Measurements from ENCODE around the gene HTT. TPM values are rescaled to one million over a fixed set of nuclear protein-coding genes. Genes with fewer than 3 reads are reported as not detected.

The HTT gene
- total RNA-seq, 1 experiment from 2014 or later, result 19.6 TPM

DNA sequence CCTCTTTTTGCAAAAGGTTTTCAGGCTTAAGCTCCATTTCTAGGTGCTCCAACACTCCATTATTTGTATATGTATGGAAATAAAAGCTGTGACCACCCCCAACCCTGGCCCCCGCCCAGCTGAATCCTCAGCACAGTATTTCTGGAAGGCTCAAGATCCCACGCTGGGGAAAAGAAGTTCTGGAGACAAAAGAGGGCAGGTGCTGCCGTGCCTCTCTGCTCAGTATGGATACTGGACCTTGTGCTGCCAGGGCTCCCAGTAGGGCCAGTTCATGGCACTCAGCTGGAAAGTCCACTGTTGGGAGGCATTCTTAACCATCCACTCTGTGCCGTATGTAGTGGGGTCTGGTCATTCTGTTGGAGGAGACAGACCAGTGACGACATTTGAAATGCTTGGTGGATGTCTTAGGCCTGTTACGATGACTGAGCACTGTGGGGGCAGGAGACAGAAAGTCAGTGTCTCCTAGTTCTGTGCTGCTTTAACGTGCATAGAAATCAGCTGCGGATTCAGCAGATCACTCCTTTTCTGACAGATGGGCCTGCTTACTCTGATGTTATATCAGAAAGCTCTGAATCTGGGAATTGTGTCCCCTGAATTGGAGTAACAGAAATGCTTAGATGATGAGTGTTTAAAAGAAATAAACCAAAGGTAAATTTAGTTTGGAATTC is 126.1 kb downstream of the HTT start:
- no peak for DNase-seq (ENCODE audit: low read depth)

DNA sequence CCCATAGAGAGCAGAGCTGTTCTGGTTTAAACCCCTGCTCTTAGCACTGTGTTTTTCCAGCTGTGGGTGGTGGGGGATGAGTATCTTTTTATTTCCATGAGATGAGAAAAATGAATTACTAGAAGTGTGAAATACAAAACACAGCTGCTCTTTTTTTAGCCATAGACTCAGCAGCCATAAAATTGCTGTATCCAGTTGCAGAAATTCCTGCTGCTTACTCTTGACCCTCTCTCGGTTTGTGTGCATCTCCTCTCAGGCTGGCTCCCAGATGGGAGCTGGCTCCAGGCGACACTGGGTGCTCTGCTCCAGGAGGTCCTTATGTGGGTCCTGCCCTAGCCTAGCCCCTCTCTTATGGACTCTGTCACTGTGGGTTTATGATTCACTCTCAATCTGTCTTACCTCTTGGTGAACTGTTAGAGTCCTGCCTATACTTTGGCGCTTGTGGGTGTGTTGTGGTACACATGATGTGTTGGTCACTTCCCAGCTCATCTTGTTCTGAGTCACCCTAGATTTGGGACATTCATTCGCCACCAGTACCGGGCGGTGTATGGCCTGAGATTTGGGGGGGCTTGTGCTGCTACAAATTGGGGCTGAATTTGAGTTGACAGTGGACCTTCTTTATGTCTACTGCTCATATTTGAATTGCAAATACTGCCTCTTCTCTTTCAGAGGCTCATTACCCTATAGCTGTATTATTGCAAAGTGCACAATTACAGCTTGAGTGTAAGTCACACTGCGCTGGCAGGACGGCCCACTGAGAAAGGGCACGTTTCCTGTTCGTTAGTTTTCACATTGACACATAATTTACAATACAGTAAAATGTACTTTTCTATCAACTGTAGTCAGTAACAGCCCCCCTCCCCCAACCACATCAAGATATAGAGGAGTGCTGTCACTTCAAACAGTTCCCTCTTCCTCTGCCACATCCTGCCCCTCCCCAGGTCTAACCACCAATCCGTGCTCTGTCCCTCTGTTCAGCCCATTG is 127.5 kb downstream of the HTT start:
- peak; percentile 4 for DNase-seq (ENCODE audit: low read depth)

DNA sequence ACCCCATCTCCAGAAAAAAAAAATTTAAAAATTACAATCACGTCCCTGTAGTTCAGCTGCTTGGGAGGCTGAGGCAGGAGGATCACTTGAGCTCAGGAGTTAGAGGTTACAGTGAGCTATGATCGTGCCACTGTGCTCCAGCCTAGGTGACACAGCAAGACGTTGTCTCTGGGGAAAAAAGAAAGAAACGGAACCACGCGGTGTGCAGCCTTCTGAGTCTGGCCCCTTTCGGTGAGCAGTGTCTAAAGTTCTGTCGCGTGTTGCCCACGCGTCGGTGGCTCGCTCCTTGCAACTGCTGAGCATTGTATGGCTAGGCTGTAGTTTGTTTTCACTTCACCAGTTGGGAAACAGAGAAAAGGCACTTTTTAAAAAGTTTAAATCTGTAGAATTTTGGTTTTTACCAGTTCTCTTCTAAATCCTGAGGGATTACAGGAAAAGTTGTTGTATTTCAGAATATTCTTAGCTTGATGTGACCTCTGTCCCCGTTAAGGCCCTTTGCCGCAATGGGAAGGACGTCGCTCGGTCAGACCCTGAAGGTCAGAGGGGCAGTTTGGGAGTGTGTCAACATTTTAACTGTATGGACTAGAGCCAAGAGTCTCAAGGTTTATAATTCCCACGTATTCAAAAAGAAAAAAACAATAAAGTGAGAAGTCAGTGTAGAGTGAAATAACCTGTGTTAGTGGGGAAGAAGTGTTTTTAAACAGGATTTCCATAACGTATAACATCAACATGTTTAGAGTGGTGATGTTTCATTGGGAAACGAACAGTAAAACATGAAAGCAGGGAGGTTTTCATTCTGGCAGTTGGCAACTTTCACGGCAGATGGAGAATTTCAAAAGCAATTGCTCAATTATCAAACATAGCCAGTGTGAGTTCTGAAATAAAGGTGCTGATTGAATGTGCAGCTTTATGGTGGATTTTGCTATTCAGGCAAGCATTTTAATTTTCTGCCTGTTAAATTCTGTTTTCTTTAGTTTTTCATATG is 128.6 kb downstream of the HTT start:
- DNase-seq (ENCODE audit: low read depth), result no peak

DNA sequence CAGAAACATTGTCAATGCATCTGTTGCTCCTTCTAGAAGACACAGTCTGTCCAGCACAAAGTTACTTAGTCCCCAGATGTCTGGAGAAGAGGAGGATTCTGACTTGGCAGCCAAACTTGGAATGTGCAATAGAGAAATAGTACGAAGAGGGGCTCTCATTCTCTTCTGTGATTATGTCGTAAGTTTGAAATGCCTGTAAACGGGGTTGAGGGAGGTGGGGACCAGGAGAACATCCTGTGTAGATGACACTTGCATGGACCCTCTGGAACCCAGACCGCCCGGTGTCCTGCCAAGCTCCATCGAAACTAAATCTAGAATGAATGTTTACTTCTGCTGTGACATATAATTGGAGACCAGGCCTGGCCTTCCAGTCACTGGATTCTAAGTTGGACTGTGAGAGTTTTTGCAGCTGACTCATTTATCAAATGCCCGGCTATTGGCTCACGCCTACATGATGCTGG is 129.5 kb downstream of the HTT start:
- no peak for DNase-seq (ENCODE audit: low read depth)

DNA sequence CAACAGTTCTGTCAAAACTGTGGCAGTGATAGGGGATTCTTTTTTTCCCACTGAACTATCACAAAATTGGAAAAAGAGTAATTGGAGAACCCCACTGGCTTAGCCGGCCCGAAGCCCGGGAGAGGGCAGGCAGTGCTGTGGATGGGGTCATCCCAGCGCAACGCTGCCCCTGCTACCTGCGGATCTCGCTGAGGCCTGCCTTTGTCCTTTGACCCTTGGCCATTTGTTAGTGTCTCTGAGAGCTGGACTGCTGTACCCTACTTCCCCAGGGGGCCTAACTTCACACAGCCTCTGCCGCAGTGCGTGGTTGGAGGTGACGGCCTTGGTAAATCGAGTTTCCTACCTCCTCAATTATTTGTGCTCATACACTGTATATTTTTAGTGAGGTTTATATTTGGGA is 131.5 kb downstream of the HTT start:
- DNase-seq (ENCODE audit: low read depth), result no peak

DNA sequence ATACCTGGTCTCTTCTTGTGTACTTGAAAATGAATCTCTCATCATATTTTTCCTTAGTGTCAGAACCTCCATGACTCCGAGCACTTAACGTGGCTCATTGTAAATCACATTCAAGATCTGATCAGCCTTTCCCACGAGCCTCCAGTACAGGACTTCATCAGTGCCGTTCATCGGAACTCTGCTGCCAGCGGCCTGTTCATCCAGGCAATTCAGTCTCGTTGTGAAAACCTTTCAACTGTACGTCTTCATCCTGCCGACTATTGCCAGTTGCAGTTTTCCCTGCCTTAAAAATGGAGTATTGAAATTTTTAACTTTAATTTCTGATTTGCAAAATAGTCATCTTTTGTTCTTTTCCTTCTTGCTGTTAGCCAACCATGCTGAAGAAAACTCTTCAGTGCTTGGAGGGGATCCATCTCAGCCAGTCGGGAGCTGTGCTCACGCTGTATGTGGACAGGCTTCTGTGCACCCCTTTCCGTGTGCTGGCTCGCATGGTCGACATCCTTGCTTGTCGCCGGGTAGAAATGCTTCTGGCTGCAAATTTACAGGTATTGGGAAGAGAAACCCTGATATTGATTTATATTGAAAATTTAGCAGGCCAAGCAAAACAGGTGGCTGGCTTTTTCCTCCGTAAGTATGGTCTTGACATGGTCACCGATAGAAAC is 132.1 kb downstream of the HTT start:
- DNase-seq (ENCODE audit: low read depth), result no peak

DNA sequence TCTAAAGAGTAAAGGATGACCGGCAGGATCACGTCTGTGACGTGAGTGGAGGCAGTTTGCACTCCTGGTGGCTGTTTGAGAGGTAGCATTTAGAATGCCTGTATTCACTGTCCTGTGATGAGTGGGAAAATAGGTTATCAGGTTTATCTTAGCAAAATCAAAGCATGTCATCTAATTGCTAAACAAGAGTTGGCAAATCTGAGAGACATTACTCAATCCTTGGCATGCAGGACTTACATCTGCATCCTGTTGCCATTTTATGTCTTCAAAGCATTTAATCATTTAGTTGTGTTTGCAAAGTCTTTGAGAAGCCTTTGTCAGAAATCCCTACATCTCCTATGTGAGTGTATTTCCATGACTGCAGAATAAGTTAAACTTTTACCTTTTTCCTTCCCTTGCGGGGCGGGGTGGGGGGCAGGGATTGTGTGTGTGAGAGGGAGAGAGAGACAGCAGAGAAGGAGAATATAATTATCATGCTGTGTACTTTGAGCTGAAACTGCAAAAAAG is 133.1 kb downstream of the HTT start:
- DNase-seq (ENCODE audit: low read depth), result no peak

DNA sequence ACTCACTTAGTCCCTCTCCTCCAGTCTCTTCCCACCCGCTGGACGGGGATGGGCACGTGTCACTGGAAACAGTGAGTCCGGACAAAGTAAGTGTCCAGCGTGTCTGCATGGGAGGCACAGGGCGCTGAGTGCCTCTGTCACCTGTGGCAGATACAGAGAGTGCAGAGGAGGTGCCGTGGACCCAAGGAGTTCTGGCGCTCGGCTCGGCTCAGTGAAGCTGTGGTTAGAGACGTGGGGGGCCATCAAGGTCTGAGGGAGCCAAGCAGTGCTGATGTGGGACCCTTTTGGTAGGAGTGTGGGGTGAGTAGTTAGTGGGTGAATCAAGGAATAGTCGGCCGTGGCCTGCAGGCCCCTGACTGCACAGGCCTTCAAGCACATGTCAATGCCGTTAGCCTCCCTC is 134.3 kb downstream of the HTT start:
- DNase-seq (ENCODE audit: low read depth), result no peak

DNA sequence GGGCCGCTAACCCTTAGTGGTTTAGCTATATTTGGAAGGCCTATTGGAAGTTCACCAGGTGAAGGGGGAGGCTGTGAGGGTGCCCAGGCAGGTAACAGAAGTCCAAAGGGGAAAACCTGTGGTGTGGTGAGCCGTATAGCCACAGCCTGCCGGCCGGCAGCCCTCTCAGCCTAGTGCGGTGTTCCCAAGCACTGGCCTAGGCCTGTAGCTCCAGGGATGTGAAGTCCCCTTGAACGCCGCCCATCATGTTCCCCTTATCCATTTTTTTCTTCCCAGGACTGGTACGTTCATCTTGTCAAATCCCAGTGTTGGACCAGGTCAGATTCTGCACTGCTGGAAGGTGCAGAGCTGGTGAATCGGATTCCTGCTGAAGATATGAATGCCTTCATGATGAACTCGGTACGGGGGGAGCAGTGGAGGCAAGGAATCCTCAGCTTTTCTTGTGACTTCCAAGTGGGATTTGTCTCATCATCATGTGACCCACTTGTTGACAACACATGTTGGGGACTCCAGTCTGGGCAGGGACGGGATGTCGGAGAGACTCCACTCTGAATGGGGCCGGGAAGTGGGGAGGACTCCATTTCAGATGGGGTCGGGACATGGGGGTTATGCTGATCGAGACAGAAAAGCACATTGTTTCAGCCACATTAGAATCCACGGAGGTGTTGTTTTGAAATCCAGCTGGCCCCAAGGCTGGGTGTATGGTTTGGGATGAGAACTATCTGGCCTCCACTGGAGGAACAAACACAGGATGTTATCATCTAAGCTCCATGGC is 135.3 kb downstream of the HTT start:
- no peak for DNase-seq (ENCODE audit: low read depth)

DNA sequence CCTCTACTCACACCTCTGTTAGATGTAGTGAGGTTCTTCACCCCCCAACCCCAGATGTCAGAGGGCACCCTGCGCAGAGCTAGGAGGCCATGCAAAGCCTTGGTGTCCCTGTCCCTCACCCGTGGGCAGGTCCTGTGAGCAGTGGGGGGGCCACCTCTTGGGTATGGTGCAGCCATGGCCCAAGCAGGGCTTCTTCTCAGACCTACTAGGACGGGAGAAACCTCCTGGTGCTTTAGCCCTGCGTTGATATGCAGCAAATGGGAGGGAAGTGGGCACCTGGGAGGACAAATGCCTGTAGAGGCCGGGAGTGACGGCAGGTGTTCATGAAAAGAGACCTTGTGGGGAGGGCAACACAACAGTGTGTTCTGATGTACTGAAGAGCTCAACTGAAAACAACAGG is 136.0 kb downstream of the HTT start:
- no peak for DNase-seq (ENCODE audit: low read depth)

DNA sequence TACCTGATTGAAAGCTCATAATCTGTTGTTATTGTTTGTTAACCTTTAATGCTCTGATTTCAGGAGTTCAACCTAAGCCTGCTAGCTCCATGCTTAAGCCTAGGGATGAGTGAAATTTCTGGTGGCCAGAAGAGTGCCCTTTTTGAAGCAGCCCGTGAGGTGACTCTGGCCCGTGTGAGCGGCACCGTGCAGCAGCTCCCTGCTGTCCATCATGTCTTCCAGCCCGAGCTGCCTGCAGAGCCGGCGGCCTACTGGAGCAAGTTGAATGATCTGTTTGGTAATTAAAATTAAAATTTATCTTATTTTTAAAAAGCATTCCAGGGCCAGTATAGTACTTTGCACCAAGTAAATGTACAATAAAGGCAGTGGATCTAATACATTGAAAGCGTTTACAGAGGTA is 137.4 kb downstream of the HTT start:
- DNase-seq (ENCODE audit: low read depth), result no peak

DNA sequence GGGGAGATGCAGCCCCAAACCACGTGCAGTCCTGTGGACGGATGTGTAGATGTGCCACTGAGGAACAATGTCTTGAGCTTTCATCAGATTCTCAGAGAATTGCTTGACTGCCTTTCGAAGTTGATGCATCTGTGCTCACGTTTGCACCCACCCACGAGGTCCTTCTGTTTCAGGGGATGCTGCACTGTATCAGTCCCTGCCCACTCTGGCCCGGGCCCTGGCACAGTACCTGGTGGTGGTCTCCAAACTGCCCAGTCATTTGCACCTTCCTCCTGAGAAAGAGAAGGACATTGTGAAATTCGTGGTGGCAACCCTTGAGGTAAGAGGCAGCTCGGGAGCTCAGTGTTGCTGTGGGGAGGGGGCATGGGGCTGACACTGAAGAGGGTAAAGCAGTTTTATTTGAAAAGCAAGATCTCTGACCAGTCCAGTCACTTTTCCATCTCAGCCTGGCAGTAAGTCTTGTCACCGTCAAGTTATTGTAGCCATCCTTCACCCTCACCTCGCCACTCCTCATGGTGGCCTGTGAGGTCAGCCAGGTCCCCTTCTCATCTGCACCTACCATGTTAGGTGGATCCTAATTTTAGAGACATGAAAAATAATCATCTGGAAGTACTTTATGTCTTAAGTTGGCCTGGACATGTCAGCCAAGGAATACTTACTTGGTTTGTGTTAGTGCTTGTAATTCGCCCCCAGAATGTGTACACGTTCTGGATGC is 138.1 kb downstream of the HTT start:
- DNase-seq (ENCODE audit: low read depth), result no peak

DNA sequence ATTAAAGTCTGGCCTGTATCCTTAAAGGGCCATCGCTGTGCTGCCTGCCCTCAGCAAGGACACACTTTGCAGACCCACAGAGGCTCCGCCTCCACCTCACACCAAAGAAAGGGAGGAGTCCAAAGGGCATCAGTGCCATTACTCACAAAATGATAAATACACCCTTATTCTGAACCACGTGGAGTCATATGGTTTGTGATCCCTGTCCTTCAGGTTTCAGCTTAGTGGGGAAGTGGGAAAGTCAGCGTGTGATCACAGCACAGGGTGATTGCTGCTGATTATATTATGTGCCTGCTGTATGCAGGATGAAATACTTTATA is 138.6 kb downstream of the HTT start:
- no peak for DNase-seq (ENCODE audit: low read depth)

DNA sequence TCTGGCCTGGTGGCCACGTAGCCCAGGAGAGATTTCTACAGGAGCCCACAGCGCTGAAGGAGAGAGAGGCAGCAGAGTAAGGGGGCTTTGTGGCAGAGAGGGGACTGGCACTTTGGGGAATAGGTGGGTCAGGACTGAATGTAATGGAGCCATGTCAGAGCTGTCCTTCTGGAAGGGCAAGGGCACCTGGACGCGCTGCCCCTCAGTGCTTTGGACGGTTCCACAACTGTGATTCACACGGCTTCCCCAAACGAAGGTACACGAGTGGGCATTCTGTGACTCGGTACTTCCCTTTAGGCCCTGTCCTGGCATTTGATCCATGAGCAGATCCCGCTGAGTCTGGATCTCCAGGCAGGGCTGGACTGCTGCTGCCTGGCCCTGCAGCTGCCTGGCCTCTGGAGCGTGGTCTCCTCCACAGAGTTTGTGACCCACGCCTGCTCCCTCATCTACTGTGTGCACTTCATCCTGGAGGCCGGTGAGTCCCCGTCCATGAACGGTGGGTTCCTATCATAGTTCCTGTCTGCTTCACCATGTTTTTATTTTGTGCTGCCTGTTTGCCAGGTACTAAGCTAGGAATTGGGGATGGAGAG is 139.3 kb downstream of the HTT start:
- no peak for DNase-seq (ENCODE audit: low read depth)

DNA sequence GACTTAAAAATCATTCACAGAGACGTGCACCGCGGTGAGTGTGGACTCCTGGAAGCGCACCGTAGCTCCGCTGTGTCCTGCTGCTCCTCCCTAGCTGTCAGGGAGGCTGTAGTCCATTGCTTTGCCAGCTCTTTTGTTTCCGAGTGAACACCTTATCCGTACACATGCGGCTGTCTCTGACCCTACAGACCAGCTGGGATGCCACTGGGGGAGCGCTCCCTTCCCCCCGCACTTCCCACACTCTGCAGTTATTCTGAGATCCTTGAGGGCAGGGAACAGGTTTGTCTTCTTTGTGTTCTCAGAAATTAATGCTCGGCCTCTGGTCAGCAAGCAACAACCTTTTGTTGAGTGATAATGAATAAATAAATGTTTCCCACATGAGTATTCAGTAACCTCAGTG is 140.8 kb downstream of the HTT start:
- DNase-seq (ENCODE audit: low read depth), result no peak

DNA sequence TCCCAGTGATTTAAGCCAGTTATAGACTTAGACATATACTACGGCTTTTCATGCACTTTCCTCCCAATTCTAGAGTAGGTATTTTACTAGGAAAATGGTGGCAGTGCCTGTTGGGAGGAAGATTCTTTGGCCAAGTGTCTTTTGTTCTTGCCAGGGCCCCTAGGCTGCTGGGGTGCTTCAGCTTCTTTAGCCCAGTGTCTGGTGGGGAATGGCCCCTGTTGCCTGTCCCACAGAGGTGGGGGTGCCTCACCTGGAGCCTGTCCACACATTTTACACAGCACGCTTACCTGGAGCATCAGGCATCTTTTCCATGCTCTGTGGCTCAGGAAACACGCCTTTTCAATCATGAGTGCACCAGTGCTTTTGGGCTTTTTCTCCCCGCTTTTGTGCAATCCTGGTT is 141.3 kb downstream of the HTT start:
- no peak for DNase-seq (ENCODE audit: low read depth)

DNA sequence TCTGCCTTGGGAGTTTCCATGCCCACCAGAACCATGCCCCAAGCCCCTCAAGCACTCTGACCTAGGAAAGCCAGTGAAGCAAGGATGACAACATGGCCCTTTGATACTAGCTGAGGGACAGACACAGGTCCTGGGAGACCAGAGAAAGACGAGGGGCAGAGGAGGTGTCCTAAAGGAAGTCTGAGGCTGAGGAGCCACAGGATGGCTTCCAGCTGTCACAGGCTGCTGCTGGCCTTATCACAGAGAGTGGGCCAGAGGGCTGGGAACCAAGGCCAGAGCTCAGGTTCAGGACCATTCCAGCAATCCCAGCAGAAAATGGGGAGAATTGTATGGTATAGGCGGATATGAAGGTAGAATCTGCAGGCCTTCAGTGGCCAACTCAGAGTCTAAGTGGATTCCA is 142.8 kb downstream of the HTT start:
- DNase-seq (ENCODE audit: low read depth), result no peak

DNA sequence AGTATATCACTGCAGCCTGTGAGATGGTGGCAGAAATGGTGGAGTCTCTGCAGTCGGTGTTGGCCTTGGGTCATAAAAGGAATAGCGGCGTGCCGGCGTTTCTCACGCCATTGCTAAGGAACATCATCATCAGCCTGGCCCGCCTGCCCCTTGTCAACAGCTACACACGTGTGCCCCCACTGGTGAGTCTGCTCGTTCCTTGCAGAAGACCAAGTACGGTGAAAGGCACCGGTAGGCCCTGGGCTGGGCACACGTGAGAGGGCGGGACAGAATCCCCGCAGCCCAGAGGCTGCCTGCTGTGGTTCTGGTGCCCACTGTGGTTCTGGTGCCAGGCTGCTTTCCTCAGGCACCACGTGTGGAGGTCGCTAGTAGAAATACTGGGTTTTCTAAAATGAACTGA is 143.3 kb downstream of the HTT start:
- DNase-seq (ENCODE audit: low read depth), result no peak
